Measurements from ENCODE around the gene ZBTB20.

DNA sequence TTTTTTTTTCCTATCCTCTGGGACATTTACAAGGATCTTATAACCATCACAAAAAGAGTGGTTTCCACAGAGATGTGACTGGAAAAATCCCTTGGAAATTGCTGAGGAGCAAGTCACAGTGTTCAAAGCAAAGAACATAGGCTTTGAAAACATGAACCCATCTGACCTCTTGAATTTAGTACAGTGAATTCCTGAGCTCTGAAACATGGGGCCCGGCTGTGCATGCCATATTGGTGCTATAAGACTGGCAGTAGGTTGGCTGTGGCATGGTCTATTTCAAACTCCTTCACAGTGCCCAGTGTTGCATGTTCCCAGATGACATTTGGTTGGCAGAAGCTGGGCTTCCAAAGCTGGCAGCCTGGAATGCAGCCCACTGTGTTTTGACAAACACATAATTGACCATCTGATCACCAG lies 651.1 kb downstream of the ZBTB20 start:
- TF ChIP-seq, protein P1, sequence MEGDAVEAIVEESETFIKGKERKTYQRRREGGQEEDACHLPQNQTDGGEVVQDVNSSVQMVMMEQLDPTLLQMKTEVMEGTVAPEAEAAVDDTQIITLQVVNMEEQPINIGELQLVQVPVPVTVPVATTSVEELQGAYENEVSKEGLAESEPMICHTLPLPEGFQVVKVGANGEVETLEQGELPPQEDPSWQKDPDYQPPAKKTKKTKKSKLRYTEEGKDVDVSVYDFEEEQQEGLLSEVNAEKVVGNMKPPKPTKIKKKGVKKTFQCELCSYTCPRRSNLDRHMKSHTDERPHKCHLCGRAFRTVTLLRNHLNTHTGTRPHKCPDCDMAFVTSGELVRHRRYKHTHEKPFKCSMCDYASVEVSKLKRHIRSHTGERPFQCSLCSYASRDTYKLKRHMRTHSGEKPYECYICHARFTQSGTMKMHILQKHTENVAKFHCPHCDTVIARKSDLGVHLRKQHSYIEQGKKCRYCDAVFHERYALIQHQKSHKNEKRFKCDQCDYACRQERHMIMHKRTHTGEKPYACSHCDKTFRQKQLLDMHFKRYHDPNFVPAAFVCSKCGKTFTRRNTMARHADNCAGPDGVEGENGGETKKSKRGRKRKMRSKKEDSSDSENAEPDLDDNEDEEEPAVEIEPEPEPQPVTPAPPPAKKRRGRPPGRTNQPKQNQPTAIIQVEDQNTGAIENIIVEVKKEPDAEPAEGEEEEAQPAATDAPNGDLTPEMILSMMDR (IDR thresholded peaks at IDR 0.05; ENCODE audit: poor library complexity, severe bottlenecking) = no peak
- TF ChIP-seq RAD21 (conservative IDR thresholded peaks at IDR 0.05) (no peak), POLR2AphosphoS5 (IDR thresholded peaks at IDR 0.05) (no peak), MXI1 (conservative IDR thresholded peaks at IDR 0.05; ENCODE audit: poor library complexity, severe bottlenecking) (no peak), EP300 (conservative IDR thresholded peaks at IDR 0.05; ENCODE audit: poor library complexity, severe bottlenecking) (no peak), EZH2 (IDR thresholded peaks at IDR 0.05; ENCODE audit: borderline replicate concordance, insufficient read depth, low read length, poor library complexity, severe bottlenecking) (no peak), TAF1 (IDR thresholded peaks at IDR 0.05; ENCODE audit: low read depth) (no peak)

All from neural cell (in vitro differentiated cells).